Upper lobe of right lung (tissue), 1 donor: ENCODE measurements around the gene GALNTL6. TPM values are rescaled to one million over a fixed set of nuclear protein-coding genes. Genes with fewer than 3 reads are reported as not detected.

Experiments
- ATAC-seq: fragments of 200-7000 bp; cut with Tn5 transposase; one replicate; pipeline ENCODE4 v1.9.1; 2020; ENCODE audit warnings: mild to moderate bottlenecking, moderate library complexity
- DNase-seq: peaks from one replicate; pipeline ENCODE4 v3.0.0-alpha.2; 2020
- H3K27ac ChIP-seq: fragments of 200-600 bp; one replicate; pipeline ENCODE4 v1.8.0; 2022
- H3K27me3 ChIP-seq: fragments of 200-600 bp; one replicate; pipeline ENCODE4 v1.8.0; 2022; ENCODE audit warnings: mild to moderate bottlenecking
- H3K36me3 ChIP-seq: fragments of 200-600 bp; one replicate; pipeline ENCODE4 v1.8.0; 2022
- H3K4me1 ChIP-seq: fragments of 200-600 bp; one replicate; pipeline ENCODE4 v1.8.0; 2022
- H3K4me3 ChIP-seq: fragments of 200-600 bp; one replicate; pipeline ENCODE4 v1.8.0; 2022; ENCODE audit warnings: mild to moderate bottlenecking
- H3K9me3 ChIP-seq: fragments of 200-600 bp; one replicate; pipeline ENCODE4 v1.8.0; 2022
- intact Hi-C: fragments of 100-400 bp; cut with DNase I; formaldehyde crosslinking; loops from one replicate; pipeline ENCODE4 v1.11.0; 2022
- total RNA-seq: library from RNA; stranded (reverse); fragmentation: NEBNext Ultra II Directional; extraction: Animal tissue kit (Norgen Biotek cat#: 25700); gene quantifications from one replicate; pipeline ENCODE4 v1.2.1, GENCODE V29; 2021
- TF ChIP-seq, protein P1 (sequence below): fragments of 200-600 bp; IDR thresholded peaks from one replicate; pipeline ENCODE4 v1.8.0; 2022; ENCODE audit warnings: antibody characterized with exemption
- donor health status: DM: no; HTN: yes; CAD: no; lungs with severe emphysema.

The GALNTL6 gene
- total RNA-seq, 1 donor from 2014 or later, result 0.20 TPM

DNA sequence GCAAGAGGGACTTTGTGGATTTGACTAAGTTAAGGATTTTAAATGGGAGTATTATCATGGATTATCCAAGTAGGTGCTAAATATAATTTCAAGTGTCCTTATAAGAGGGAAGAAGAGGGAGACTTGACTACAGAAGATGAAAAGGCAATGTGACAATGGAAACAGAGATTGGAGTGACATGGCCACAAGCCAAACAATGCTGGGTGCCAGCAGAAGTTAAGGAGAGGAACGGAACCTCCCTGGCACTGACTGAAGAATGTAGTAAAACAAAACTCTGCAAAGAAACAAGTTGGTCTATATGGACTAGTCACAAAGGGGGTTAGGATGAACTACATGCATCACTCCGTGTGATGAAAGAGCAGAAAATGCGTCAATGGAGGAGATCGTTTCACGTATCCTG is 959.6 kb downstream of the GALNTL6 start:
- DNase-seq (no peak), ATAC-seq (no peak)
- H3K36me3 ChIP-seq, result no peaks in the 10 kb centered on the region
- H3K4me1 ChIP-seq, result no peaks in the 10 kb centered on the region
- no peaks in the 10 kb centered on the region for H3K9me3 ChIP-seq
- intact Hi-C loops, result no loop called here
- TF ChIP-seq, protein P1, sequence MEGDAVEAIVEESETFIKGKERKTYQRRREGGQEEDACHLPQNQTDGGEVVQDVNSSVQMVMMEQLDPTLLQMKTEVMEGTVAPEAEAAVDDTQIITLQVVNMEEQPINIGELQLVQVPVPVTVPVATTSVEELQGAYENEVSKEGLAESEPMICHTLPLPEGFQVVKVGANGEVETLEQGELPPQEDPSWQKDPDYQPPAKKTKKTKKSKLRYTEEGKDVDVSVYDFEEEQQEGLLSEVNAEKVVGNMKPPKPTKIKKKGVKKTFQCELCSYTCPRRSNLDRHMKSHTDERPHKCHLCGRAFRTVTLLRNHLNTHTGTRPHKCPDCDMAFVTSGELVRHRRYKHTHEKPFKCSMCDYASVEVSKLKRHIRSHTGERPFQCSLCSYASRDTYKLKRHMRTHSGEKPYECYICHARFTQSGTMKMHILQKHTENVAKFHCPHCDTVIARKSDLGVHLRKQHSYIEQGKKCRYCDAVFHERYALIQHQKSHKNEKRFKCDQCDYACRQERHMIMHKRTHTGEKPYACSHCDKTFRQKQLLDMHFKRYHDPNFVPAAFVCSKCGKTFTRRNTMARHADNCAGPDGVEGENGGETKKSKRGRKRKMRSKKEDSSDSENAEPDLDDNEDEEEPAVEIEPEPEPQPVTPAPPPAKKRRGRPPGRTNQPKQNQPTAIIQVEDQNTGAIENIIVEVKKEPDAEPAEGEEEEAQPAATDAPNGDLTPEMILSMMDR, result no peak
- H3K4me3 ChIP-seq, result no peak overlapping the region
- no peak overlapping the region for H3K27ac ChIP-seq
- H3K27me3 ChIP-seq, result no peaks in the 10 kb centered on the region

DNA sequence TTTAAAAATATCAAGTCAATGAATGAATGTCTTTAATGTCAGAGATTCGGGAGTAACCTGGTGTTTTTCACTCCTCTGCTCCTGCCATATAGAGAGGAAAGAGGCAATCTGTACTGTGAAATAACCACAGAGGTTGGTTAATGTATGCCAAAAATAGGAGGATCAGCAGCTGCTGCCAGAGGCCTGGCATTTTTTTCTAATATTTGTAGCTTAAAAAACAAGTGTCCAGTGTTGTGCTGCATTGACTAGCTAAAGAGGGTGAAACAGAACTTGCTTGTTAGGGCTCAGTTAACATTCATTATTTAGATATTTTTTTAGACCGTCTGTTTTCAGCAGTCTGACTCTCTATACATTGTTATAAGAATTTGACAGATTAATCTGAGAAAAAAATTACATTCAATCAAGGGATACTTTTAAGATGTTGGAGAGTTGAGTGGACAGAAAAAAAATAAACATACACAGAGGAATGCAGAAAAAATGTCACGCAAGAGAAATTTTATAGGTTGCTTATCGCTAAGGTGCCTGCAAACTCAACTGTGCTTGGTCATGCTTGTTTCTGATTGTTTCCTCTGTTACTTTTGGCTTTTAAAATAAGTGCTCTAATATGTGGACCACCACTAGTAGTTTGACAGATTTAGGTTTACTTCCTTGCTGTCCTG is 963.1 kb downstream of the GALNTL6 start:
- intact Hi-C loops, result no loop called here
- Histone ChIP-seq H3K36me3 (no peaks in the 10 kb centered on the region), H3K27me3 (no peaks in the 10 kb centered on the region), H3K4me1 (no peaks in the 10 kb centered on the region), H3K9me3 (no peaks in the 10 kb centered on the region), H3K4me3 (no peak overlapping the region), H3K27ac (no peak overlapping the region)
- TF ChIP-seq, protein P1, result no peak
- no peak for DNase-seq
- no peak for ATAC-seq

DNA sequence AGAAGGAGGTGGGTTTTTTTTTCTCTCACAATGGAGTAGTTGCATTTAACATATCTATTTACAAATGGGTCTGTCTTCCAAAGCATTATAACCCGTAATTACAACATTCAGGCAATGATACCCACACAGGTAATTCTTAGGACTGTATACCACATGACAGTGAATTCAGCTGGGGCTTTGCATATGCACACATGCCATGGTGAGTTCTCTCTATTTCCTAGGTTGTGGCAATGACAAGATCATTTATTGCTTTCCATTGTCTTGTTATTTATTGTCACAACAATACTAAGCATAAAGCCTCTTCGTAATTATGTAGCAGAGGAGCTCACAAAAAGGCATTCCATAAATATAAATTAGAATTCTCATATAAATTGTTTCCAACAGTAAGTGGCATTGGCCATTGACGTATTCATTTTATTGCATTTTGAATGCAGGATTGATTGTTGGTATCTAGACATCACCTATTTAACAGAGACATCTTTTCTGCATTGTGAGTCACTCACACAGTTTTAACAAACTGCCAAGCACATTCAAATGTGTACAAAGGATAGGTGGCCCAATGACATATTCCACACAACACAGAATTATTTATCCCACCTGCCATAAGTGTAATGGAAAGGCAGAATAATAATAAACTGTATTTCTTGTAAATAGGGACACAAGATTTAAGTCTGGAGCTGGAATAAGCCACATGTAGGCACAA is 964.7 kb downstream of the GALNTL6 start:
- Histone ChIP-seq H3K9me3 (no peaks in the 10 kb centered on the region), H3K4me1 (no peaks in the 10 kb centered on the region), H3K36me3 (no peaks in the 10 kb centered on the region), H3K4me3 (no peak overlapping the region), H3K27ac (no peak overlapping the region), H3K27me3 (no peaks in the 10 kb centered on the region)
- no peak for ATAC-seq
- DNase-seq, result no peak
- TF ChIP-seq, protein P1, result no peak
- intact Hi-C loops, result no loop called here

DNA sequence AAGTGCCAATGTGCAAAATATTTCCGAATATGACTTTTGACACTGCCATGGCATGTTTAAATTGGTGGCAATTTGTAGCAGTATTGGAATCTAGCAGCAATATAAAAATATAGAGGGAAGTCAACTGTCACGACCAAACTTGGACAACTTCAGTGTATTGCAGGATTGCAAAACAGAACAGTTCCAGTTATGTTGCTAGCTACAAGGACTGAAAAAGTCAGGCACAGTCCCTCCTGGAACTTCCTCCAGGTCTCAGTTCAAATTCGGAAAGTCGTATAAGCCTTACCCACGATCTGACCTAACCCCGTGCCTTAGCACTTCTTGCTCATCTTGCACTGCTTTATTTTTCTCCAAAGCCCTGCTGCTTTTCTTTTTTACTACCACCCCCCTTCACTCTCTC is 965.4 kb downstream of the GALNTL6 start:
- no peak for DNase-seq
- intact Hi-C loops, result no loop called here
- Histone ChIP-seq H3K9me3 (no peaks in the 10 kb centered on the region), H3K27me3 (no peaks in the 10 kb centered on the region), H3K36me3 (no peaks in the 10 kb centered on the region), H3K4me1 (no peaks in the 10 kb centered on the region), H3K27ac (no peak overlapping the region), H3K4me3 (no peak overlapping the region)
- TF ChIP-seq, protein P1, result no peak
- peak; percentile 62 for ATAC-seq

DNA sequence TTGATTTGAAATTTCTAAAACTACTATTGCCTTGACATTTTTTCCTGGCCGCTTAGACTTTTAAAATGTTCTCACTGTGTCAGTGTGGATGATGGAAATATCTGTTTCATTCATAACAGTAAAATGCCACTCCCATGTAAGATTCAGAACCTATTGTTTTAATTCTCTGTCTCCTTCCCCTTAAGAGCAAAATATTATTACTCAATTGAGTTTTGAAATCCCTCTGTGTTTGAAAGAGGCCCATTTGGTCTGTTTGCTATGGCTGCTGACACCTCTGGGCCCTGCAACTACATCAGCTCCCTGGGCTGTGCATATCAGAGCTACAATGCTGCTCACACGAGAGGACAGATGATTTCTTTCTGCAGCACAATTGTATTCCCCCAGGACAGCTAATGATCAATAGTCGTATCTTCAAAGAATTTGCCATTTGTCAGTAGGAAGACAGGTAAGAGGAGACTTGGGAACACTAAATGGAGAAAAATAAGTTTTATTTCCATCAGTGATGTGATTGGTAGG is 967.4 kb downstream of the GALNTL6 start:
- Histone ChIP-seq H3K4me3 (no peak overlapping the region), H3K27ac (no peak overlapping the region), H3K36me3 (no peaks in the 10 kb centered on the region), H3K4me1 (no peaks in the 10 kb centered on the region), H3K9me3 (no peaks in the 10 kb centered on the region), H3K27me3 (no peaks in the 10 kb centered on the region)
- ATAC-seq (peak; percentile 39), DNase-seq (no peak)
- TF ChIP-seq, protein P1, result no peak
- intact Hi-C loops, result no loop called here
